ENCODE data around the gene SLC3A2. TPM values are rescaled to one million over a fixed set of nuclear protein-coding genes. Genes with fewer than 3 reads are reported as not detected.
A peak's percentile ranks its signal among the peaks of the same experiment; 100 is the strongest.
"Not testable (repeated sequence)": the region's sequence is repeated elsewhere in the genome, so short reads cannot be mapped to it uniquely, and the experiment has no call there.

The SLC3A2 gene
- polyA plus RNA-seq, 4 donors, result 159 to 219 (median 183) TPM

DNA sequence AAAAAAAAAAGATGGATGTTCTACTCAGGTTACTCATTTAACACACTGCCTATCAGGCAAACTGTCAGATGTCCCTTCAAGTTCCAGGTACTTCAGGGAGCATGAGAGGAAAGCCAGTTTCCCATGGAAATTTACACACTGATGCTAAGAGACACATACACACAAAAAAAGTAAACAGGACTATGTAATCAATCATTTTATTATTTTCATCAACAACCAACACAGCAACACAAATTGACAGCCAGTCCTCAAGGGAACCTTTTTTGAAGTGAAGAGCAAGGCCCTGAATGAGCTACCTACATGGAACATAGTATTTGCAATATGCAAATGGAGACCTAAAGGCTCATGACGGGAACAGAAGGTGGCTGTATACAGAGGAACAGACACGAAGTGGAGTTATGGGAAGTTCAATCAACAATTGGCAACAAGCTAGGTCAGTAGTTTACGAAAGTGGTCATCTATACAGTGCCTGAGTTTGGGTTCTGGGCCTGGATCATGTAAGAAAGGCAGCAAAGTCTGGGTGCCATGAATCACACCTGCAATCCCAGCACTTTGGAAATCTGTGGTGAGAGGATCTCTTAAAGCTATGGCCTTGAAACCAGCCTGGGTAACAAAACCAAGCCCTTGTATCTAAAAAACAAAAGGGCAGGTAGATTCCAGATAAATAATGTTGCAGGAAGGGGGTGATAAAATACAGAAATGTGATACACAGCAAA lies 28.7 kb upstream of the SLC3A2 start:
- DNase-seq (ENCODE audit: low read depth in 4 of 4, low spot score in 2 of 4), result no peak

GRCh38 chr11:62852523-62853188 lies 28.0 kb upstream of the SLC3A2 start:
- DNase-seq (ENCODE audit: low read depth in 4 of 4, low spot score in 2 of 4), result no peak

- no peak for DNase-seq (ENCODE audit: low read depth in 4 of 4, low spot score in 2 of 4)
Measured at GRCh38 chr11:62853279-62853965, 27.3 kb upstream of the SLC3A2 start.

DNA sequence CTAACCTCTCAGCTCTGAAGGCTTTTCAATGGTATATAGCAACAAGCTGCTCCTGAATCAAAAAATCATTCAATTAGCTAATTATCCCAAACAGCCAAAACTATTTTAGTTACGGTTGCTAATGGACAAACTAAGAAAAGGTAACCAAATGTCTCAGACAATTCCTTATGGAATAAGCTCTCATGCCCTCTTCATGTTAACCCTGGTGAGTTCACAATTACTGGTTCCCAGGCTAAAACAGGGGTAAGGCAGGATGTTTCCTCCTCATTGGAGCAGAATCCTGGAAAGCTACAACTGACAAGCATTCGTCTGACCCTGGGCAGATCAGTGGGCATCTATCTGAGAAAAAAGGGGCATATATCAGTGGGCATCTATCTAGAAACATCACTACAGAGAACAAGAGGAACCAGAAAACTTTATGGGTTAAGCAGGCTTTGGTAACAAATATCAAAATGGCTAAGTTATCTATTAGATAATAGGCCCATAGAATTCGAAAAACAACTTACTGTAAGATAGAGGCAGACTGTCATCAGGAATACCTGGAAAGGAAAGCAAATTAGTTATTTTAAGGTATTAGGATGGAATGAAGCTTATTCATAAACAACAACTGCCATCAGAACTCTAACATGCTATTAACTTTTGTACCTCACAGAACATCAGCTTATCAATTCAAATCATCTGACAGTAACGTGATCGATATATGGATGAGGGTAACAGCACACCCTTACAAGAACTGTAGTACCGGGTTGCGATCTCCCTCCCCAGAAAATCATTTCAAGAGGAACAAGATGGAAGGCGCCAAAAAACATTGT lies 26.5 kb upstream of the SLC3A2 start:
- no peak for DNase-seq (ENCODE audit: low read depth in 4 of 4, low spot score in 2 of 4)

DNA sequence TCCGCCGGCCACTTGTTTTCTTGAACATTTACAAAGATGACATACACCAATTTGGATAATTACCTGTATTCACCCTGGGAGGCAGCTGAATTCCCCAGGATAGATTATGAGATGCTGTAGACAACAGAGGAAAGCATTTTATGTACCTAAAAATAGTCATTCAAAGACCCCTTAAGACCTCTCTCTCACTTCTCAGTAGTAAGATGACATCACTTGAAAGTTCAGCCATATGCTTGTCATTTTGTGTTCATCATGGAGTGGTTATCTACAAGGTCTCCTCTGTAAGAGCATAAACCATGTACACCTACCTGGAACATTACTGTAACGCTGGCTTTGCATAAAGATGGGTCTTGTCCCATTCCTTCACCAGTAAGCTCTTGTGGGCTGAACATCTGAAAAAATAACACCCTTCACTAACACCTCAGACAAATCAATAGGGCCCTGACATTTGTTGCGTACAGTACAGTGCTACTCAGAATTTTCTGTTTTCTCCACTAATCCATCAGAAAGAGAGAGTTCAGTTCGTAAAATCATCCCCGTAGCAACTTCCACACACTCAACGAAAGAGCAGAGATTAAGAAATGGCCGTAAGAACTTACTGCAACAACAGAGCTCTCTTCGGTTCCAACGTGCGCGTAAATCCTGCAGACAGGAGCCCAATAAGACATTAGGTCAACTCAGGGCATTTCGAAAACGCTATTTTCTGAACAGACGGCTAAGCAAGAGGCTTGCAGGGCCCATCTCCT lies 25.7 kb upstream of the SLC3A2 start:
- no peak for DNase-seq (ENCODE audit: low read depth in 4 of 4, low spot score in 2 of 4)

DNA sequence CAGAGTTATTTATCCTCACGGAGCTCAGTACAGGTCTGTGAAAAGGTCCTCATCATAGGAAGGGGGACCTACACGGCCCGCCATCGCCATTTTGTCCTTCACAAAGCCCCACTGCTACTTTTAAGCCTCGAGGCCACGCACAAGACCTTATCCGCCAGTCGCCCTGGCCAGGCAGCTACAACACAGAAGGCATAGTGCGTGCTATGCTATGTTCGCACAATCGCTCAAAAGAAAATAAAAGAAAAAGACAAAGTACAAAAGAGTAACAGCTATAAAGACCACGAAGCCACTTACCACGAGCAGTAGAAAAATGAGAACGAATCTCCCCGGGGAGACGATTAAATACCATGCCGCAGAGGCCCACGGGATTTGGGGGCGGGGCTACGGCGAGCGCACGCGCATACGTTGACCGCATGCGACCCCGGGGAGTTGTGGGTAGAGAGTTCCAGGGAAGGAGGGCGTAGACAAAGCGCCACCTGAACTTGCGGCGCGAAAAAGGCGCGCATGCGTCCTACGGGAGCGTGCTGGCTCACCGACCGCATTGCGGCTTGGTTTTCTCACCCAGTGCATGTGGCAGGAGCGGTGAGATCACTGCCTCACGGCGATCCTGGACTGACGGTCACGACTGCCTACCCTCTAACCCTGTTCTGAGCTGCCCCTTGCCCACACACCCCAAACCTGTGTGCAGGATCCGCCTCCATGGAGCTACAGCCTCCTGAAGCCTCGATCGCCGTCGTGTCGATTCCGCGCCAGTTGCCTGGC lies 24.9 kb upstream of the SLC3A2 start:
- DNase-seq (ENCODE audit: low read depth in 4 of 4, low spot score in 2 of 4), result peak; percentile 90 to 96 (median 95)

GRCh38 chr11:62856333-62856895 lies 24.3 kb upstream of the SLC3A2 start:
- peak in 1 of 4 donors; percentile 37 for DNase-seq (ENCODE audit: low read depth in 4 of 4, low spot score in 2 of 4)

DNA sequence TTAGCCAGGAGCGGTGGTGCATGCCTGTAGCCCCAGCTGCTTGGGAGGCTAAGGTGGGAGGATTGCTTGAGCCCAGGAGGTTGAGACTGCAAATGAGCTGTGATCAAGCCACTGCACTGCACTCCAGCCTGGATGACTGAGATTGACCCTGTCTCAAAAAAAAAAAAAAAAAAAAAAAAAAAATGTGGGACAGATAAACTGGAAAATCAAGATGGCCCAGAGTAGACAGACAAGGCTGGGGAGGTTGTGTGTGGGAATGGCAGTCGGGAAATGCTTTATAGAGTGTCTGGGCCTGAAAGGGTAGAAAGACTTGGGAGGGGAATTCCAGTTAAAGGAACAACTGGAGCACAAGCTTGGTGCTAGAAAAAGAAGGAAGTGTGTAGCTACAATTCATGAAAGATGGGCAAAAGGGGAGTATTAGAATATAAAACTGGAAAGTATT lies 23.1 kb upstream of the SLC3A2 start:
- no peak for DNase-seq (ENCODE audit: low read depth in 4 of 4, low spot score in 2 of 4)

DNA sequence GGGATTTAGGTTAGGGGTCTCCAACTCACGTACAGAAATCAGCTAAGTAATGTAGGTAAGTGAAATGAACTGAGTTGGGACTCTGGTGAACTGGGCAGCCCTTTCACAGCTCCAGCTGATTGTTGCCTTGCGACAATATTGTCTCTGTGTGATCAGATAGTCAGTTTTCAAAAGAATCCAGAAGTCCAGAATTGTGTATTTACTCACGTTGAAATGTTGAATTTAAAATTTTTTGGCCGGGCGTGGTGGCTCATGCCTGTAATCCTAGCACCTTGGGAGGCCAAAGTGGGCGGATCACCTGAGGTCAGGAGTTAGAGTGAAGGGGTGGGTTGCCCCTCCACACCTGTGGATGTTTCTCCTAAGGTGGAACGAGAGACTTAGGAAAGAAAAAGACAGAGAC lies 22.5 kb upstream of the SLC3A2 start:
- DNase-seq (ENCODE audit: low read depth in 4 of 4, low spot score in 2 of 4), result no peak

DNA sequence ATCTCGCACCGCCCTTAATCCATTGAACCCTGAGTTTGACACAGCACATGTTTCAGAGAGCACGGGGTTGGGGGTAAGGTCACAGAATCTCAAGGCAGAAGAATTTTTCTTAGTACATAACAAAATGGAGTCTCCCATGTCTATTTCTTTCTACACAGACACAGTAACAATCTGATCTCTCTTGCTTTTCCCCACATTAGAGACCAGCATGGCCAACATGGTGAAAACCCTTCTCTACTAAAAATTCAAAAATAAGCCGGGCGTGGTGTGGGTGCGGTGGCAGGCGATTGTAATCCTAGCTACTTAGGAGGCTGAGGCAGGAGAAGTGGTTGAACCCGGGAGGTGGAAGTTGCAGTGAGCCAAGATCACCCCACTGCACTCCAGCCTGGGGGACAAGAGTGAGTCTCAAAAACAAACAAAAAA lies 21.4 kb upstream of the SLC3A2 start:
- not testable (repeated sequence) for DNase-seq (ENCODE audit: low read depth in 4 of 4, low spot score in 2 of 4)

- DNase-seq (ENCODE audit: low read depth in 4 of 4, low spot score in 2 of 4), result no peak
Measured at GRCh38 chr11:62860835-62861563, 19.7 kb upstream of the SLC3A2 start.

- not testable (repeated sequence) for DNase-seq (ENCODE audit: low read depth in 4 of 4, low spot score in 2 of 4)
Measured at GRCh38 chr11:62861564-62862192, 19.0 kb upstream of the SLC3A2 start.

- DNase-seq (ENCODE audit: low read depth in 4 of 4, low spot score in 2 of 4), result no peak
Measured at GRCh38 chr11:62863687-62864335, 16.9 kb upstream of the SLC3A2 start.

DNA sequence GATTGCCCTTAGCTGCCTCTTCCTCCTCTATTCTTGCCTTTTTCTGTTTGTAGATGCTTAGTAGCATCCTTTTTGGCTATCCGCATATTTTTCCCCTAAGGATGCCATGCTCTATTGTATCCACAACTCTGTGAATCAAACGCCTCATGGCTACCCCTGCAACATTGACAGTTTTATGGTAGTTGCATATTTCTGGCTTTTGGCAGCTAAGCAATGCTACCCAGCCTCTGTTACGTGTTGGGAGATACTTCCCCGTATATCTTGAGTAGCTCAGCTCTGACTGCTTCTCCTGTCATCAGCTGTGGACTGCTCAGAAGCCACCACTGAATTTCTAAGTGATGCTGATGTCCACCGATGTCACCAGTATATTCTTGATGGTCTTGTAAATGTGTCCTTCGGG lies 15.1 kb upstream of the SLC3A2 start:
- no peak for DNase-seq (ENCODE audit: low read depth in 4 of 4, low spot score in 2 of 4)

GRCh38 chr11:62874851-62875250 lies 5.8 kb upstream of the SLC3A2 start:
- no peak for DNase-seq (ENCODE audit: low read depth in 4 of 4, low spot score in 2 of 4)

- DNase-seq (ENCODE audit: low read depth in 4 of 4, low spot score in 2 of 4), result no peak
Measured at GRCh38 chr11:62875698-62876478, 4.8 kb upstream of the SLC3A2 start.

GRCh38 chr11:62876712-62877111 lies 4.0 kb upstream of the SLC3A2 start:
- DNase-seq (ENCODE audit: low read depth in 4 of 4, low spot score in 2 of 4), result no peak
